ENCODE data around the gene MORN4. TPM values are rescaled to one million over a fixed set of nuclear protein-coding genes. Genes with fewer than 3 reads are reported as not detected.
A peak's percentile ranks its signal among the peaks of the same experiment; 100 is the strongest.

Gene MORN4
- total and polyA plus RNA-seq, 2 of the 13 experiments (the other 11 are each of a cell fraction or from before 2014, with no cell fraction given): 3.4 to 9.1 TPM

- TF ChIP-seq ZNF691 (CRISPR knock-in tag; IDR thresholded peaks at IDR 0.05; ENCODE audit: borderline replicate concordance, low read depth) (no peak), MZF1 (CRISPR knock-in tag; IDR thresholded peaks at IDR 0.05; ENCODE audit: borderline replicate concordance) (no peak), ZNF136 (CRISPR knock-in tag; IDR thresholded peaks at IDR 0.05; ENCODE audit: low read depth) (no peak), SOX5 (CRISPR knock-in tag; IDR thresholded peaks at IDR 0.05; ENCODE audit: borderline replicate concordance) (no peak), MTERF4 (CRISPR knock-in tag; IDR thresholded peaks at IDR 0.05) (no peak), JUND (CRISPR knock-in tag; IDR thresholded peaks at IDR 0.05) (0 out of 2 replicates have a peak, but pooled peaks have one; percentile 11), MBD4 (IDR thresholded peaks at IDR 0.05; ENCODE audit: borderline replicate concordance, low read length) (no peak), ZNF333 (CRISPR knock-in tag; IDR thresholded peaks at IDR 0.05; ENCODE audit: borderline replicate concordance) (no peak), ZNF597 (CRISPR knock-in tag; IDR thresholded peaks at IDR 0.05) (no peak), HNRNPUL1 (IDR thresholded peaks at IDR 0.05; ENCODE audit: low read depth, low read length) (no peak), SATB2 (CRISPR knock-in tag; IDR thresholded peaks at IDR 0.05) (no peak), PRDM15 (CRISPR knock-in tag; IDR thresholded peaks at IDR 0.05) (no peak), DNMT3B (CRISPR knock-in tag; conservative IDR thresholded peaks at IDR 0.05) (no peak), AGO1 (IDR thresholded peaks at IDR 0.05; ENCODE audit: low read depth, low read length, poor library complexity, severe bottlenecking) (no peak), RARA (CRISPR knock-in tag; IDR thresholded peaks at IDR 0.05) (no peak), SCMH1 (CRISPR knock-in tag; IDR thresholded peaks at IDR 0.05; ENCODE audit: borderline replicate concordance) (no peak), HINFP (CRISPR knock-in tag; IDR thresholded peaks at IDR 0.05; ENCODE audit: low read depth) (no peak; the same call in 1 of the 2 replicates), CHD4 (IDR thresholded peaks at IDR 0.05; ENCODE audit: borderline replicate concordance, low read length) (no peak), ZNF558 (CRISPR knock-in tag; IDR thresholded peaks at IDR 0.05; ENCODE audit: borderline replicate concordance) (no peak), MLLT10 (CRISPR knock-in tag; IDR thresholded peaks at IDR 0.05) (no peak), SNAPC2 (CRISPR knock-in tag; IDR thresholded peaks at IDR 0.05) (no peak)
These were observed at the start of gene MORN4 (continued) for GRCh38 chr10:97632949-97633884.

Data from HepG2 (cell line).